Right atrium auricular region (tissue), 2 donors: ENCODE data around the gene PNISR. TPM values are rescaled to one million over a fixed set of nuclear protein-coding genes. Genes with fewer than 3 reads are reported as not detected.

Source experiments
- DNase-seq: peaks from one replicate; pipeline ENCODE4 v3.0.0-alpha.2; 2019; ENCODE audit warnings: low spot score
- H3K27ac ChIP-seq, 2 donors: fragments of 200-600 bp; sonication (generic); 1 replicate in 1 of 2; 2 replicates in 1 of 2; pipeline ENCODE4 v1.5.1; 2016 to 2019
- H3K27me3 ChIP-seq, 2 donors: fragments of 200-600 bp; sonication (generic); one replicate each; pipeline versions ENCODE4 v1.5.1 to v1.6.0; 2017 to 2019
- H3K36me3 ChIP-seq: fragments of 200-600 bp; sonication (generic); one replicate; pipeline ENCODE4 v1.5.1; 2016
- H3K4me1 ChIP-seq, 2 donors: fragments of 200-600 bp; sonication (generic); one replicate each; pipeline versions ENCODE4 v1.5.1 to v1.6.0; 2017 to 2019
- H3K4me3 ChIP-seq, 2 donors: fragments of 200-600 bp; sonication (generic); 1 replicate in 1 of 2; 2 replicates in 1 of 2; pipeline ENCODE4 v1.5.1; 2017 to 2019; ENCODE audit warnings: mild to moderate bottlenecking in 1 of 2, moderate library complexity in 1 of 2
- H3K9me3 ChIP-seq, 2 donors: fragments of 200-600 bp; sonication (generic); one replicate each; pipeline ENCODE4 v1.5.1; 2019
- CTCF ChIP-seq, 2 donors: fragments of 200-600 bp; sonication (generic); IDR thresholded peaks; one replicate each; pipeline ENCODE4 v1.5.1; 2019; ENCODE audit warnings: antibody characterized with exemption in 2 of 2
- total RNA-seq, 2 donors: library from RNA; depleted of rRNA; stranded (reverse); fragments of >200 nt; gene quantifications; one replicate each; pipeline ENCODE4 v1.1.0, GENCODE V29; 2016

PNISR gene
- total RNA-seq, 2 donors from 2014 or later = 25.0 to 47.8 TPM

GRCh38 chr6:99426451-99426757, 1.3 kb upstream of the PNISR start:
- peak overlapping the region; percentile 96 to 98 for H3K27ac ChIP-seq
- no peaks in the 10 kb centered on the region for H3K27me3 ChIP-seq
- no peaks in the 10 kb centered on the region for H3K9me3 ChIP-seq
- H3K36me3 ChIP-seq = peaks cover 9% of the 10 kb centered on the region
- DNase-seq = no peak
- TF ChIP-seq CTCF (IDR thresholded peaks at IDR 0.05) = no peak
- H3K4me3 ChIP-seq = peak overlapping the region; percentile 73 to 78
- H3K4me1 ChIP-seq = peaks cover 0 to 49% of the 10 kb centered on the region in 2 donors

GRCh38 chr6:99425647-99426450, 741 bp upstream of the PNISR start:
- no peaks in the 10 kb centered on the region for H3K27me3 ChIP-seq
- H3K36me3 ChIP-seq = peaks cover 3% of the 10 kb centered on the region
- H3K4me1 ChIP-seq = peaks cover 0 to 54% of the 10 kb centered on the region in 2 donors
- H3K27ac ChIP-seq = peak overlapping the region; percentile 96 to 98
- peak; percentile 86 for DNase-seq
- peak in 1 of 2 donors; percentile 50 for TF ChIP-seq CTCF (IDR thresholded peaks at IDR 0.05)
- H3K9me3 ChIP-seq = no peaks in the 10 kb centered on the region
- peak overlapping the region; percentile 73 to 78 for H3K4me3 ChIP-seq

GRCh38 chr6:99424022-99424421, 1.1 kb downstream of the PNISR start:
- TF ChIP-seq CTCF (IDR thresholded peaks at IDR 0.05) = no peak
- peak overlapping the region; percentile 96 to 98 for H3K27ac ChIP-seq
- H3K4me3 ChIP-seq = peak overlapping the region; percentile 73 to 78
- peaks cover 0 to 65% of the 10 kb centered on the region in 2 donors for H3K4me1 ChIP-seq
- no peaks in the 10 kb centered on the region for H3K27me3 ChIP-seq
- no peak for DNase-seq
- H3K36me3 ChIP-seq = no peaks in the 10 kb centered on the region
- no peaks in the 10 kb centered on the region for H3K9me3 ChIP-seq

DNA sequence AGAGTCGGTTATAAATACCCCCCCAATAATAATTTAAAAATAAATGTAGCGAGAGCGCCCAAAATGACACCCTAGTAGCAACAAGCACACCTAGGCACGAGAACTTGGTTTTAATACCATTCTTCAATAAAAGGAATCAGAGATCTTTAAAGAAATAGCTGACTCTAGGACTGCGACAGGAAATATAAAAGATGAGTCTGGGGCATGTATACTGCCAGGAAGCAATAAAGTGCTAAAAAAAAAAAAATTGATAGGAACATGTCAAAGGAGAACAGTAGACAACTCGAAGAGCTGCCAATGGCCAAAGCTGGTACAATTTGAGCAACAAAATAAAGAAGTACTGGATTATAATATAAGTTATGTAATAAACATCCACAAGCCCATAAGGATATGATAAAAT, 2.2 kb downstream of the PNISR start:
- no peak for TF ChIP-seq CTCF (IDR thresholded peaks at IDR 0.05)
- H3K4me3 ChIP-seq = no peak overlapping the region
- H3K9me3 ChIP-seq = no peaks in the 10 kb centered on the region
- H3K4me1 ChIP-seq = peaks cover 0 to 70% of the 10 kb centered on the region in 2 donors
- no peak overlapping the region for H3K27ac ChIP-seq
- DNase-seq = no peak
- H3K27me3 ChIP-seq = no peaks in the 10 kb centered on the region
- H3K36me3 ChIP-seq = no peaks in the 10 kb centered on the region

GRCh38 chr6:99416892-99417767, 8.0 kb downstream of the PNISR start:
- no peak for TF ChIP-seq CTCF (IDR thresholded peaks at IDR 0.05)
- H3K9me3 ChIP-seq = no peaks in the 10 kb centered on the region
- peaks cover 0 to 71% of the 10 kb centered on the region in 2 donors for H3K4me1 ChIP-seq
- no peaks in the 10 kb centered on the region for H3K27me3 ChIP-seq
- no peak overlapping the region for H3K4me3 ChIP-seq
- H3K36me3 ChIP-seq = no peaks in the 10 kb centered on the region
- no peak overlapping the region for H3K27ac ChIP-seq
- no peak for DNase-seq
